CD4-positive, alpha-beta T cell treated with Interleukin-17A for 1 hour (primary cell): Measurements from ENCODE around the gene LPAR1.

ENCODE experiments used
- DNase-seq: peaks from one replicate; pipeline ENCODE4 v3.0.0-alpha.2; 2020

LPAR1 gene

DNA sequence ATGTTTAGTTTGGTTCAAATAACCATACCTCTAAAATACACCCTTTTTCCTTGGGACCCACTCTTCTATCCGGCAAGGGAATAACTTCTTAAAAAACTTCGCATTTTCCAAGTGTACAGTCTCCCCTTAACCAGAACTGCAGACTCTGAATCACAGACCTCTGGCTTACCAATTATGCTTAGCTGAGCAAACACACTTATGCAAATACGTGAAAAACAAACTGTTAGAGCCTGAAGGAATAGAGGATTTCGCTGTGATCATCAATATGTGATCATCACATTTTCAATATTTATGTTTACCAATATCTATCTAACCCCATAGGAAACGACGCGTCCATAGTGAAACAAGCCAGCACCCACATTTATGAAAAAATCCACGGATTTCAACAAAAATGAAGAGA lies 1.3 kb downstream of the LPAR1 start:
- no peak for DNase-seq

DNA sequence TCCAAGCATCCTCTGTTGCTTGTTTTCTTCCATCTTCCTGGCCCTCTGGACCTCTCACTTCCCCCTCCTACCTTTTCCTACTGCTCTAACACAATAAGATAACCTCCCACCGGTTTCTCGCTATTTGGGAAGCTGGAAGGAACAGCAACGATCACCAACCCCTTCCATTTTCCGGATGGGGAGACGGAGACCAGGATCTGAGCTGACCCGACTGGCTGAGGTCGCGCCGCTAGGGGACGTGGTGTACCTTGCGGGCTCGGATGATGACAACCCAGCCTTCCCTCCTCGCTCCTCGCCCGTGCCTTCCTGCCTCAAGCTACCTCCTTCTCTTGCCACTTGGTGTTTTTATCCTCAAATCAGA lies 1.9 kb downstream of the LPAR1 start:
- no peak for DNase-seq

DNA sequence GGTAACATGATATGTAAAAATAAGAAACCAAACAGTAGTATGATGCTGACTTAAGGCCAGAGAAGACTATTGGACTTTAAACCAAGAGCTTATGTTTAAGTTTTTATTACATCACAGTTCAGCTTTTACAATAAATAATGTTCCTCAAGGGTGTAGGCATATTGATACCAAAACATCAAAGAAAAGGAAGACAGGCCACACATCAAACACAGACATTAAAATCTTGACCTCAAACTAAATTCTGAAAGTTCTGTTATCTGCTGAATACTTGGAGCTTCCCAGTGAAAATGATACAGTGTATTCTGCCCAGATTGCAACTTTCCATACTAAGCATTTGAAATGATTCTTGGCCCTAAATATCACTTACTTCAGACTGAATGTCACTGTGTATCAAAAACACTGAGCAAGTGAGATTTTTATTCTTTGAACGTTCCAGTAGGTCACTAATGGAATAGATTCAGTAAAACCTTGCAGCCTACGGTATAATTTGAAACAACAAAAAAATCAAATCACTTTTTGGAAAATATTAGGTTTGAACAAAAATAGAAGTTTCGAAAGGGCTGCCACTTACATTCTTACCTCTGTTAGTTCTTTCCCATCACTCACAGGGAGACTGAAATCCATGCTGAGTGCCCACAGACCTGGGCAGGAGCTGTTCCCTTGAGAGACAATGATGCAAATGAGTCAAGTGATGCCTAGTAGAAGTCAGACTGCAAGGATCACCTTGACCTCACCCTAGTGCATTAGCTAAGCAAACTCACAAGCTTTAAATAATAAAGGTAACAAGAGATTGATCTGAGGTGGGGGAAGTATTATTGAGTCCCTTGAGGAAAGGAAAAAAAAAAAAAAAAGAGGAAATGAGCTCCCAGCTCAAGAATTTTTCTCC lies 2.5 kb downstream of the LPAR1 start:
- no peak for DNase-seq

DNA sequence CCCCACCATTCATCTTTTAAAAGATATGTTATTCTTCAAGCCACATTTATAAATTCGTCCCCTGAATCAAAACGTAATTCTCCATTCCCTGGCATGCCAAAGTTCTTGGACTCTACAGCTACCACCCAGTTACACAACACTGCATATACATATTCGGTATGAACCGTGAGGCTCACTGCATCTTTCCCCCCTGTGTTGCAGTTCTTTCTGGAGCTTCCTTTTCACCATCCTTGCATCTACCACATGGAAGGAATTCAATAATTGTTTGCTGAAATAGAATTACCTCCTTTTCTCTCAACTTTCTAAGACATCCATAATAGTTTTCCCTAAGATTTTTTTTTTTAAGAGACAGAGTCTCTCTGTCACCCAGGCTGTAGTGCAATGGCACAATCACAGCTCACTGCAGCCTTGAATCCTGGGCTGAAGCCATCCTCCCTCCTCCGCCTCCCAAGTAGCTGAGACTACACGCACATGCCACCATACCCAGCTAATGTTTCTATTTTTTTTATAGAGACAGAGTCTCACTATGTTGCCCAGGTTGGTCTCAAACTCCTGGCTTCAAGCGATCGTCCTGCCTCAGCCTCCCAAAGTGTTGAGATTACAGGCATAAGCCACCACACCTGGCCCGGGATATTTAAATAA lies 3.3 kb downstream of the LPAR1 start:
- no peak for DNase-seq

DNA sequence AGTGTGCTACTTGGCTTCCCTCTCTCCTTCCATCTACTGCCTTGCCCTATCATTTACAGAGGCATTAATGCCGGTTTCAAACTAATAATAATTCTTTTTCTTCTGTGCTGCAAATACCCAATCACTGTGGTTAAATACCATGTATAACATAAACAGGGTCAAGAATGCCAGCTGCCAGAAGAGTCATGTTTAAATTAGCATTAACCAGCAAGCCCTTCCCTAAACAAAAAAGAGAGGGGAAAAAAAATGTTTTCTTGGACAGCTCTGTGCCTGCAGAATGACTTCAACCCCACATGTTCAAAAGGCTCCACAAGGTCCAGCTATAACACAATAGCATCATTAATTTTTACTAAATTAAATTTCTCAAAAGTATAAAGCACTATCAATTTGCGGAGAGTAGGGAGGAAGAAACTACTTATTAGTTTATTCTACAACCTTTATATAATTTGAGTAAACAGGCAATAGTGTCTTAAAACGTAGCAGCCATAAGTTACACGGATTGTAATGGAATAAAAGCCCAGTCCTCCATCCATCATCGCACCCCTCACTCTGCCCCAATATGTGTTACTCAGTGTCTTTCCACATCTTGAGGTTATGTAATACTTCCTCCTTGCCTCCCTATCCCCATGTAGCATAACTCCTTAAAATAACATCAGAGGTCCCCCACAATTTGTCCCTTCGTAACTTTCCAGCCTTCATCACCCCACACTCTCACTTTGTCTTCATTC lies 3.9 kb downstream of the LPAR1 start:
- DNase-seq: no peak

DNA sequence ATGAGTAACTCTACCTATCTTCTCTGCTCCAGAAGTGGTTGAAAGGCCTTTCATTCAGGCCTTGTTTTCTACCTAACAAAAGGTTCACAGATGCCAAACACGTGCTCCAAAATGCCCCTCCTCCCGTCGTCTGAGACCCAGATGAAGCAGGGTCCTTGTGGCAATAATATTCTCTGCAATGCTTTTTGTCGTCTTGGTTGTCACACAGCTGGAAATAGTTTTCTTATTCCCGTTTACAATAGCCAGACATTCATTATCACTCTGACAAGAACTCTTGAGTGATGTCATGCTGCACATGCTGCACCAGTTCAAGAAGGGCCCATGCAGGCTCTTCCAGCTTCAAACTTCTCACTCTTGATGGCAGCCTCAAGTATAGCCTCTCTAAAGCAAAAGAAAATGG lies 7.8 kb downstream of the LPAR1 start:
- DNase-seq: no peak

DNA sequence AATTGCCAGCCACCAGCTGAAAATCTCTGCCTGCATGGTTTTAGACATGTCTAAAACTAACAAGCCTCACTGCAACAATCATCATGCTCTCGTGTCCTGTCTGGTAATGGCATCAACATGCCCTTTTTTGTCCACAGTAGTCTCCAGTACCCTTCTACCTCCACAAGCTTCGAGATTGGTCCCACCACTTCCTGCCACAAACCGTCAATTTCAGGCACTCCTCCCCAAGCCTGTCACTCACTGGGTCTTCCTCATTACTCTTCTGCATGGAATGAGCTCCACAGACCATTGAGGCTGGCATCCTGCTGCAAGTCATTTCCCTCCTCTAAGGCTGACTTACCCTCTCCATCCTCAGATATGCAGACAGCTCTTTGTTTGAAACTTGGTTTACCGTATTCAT lies 9.0 kb downstream of the LPAR1 start:
- DNase-seq: no peak

DNA sequence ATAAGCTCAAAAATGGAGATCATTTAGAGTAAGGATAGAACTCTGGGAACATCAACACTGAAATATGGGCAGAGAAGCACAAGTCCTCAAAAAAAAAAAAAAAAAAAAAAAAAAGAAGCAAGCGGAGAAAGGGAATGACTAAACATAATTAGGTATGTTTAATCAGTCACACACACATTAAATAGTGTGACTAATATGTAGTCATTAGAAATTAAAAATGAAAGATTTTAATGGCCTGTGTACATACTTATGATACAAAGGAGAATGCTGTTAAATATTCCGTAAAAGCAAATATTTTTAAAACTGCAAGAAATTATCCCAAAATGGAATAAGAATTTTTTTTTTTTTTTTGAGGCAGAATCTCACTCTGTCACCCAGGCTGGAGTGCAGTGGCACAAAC lies 10.5 kb downstream of the LPAR1 start:
- no peak for DNase-seq

DNA sequence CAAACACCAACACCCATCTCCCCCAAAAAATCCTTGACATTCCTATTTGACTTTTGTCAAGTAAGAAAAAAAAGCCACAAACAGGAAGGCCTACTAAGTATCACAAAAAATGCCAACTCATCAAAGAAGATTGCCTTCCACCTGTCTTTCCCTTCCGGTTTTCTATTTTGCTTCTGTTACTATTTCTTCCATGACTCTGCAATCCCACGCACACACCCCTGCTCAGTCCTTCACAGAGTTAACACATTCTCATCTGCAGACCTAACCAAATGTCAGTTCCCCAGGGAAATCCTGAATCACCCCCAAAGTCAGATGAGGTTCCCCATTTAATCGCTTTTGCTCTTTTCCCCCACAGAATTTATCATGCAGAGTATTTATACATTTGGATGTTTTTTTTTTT lies 15.1 kb downstream of the LPAR1 start:
- no peak for DNase-seq

DNA sequence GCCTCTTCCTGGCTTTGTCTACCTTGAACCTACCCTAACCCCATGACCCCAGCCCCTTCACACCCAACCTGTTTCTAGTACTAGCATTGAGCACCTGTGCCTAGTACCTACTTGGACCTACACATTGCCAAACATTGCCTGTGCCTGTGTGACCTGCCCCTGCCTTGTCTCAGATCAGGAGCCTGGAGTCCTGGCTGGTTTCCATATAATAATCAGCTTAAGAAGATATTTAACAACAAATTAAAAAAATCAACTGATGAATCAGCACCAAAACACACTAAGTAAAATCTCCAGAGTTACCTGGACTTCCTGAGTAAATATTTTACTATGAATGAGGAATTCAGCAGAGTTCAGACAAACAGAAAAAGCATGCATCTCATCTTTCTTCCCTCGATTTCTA lies 17.7 kb downstream of the LPAR1 start:
- no peak for DNase-seq

DNA sequence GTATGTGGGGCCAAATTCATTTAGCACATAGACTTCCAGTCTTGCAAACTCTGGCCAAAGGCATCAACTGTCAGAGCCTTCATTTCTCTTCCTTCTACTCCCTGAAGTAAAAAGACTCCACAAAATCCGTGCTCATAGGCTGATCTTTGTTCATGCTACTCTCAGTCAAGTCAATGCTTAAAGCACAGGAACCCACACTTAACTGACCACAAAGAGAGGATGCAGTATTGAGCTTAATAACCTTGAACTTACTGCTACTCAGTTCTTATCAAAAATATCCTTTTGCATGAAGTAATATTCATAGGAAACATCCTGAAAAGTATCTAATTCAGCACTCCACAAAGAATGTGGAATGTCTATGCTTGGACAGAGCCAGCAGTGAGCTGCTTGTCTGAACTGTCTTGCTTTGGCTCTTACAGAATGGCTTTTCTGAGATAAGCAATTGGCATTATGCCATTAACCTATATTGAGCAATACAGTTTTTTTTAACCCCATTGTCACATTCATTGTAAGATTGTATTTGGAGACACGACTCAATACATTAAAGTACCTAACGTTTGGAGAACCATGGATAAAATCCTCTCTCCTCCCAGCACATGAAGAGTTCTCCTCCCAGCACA lies 21.7 kb downstream of the LPAR1 start:
- no peak for DNase-seq

DNA sequence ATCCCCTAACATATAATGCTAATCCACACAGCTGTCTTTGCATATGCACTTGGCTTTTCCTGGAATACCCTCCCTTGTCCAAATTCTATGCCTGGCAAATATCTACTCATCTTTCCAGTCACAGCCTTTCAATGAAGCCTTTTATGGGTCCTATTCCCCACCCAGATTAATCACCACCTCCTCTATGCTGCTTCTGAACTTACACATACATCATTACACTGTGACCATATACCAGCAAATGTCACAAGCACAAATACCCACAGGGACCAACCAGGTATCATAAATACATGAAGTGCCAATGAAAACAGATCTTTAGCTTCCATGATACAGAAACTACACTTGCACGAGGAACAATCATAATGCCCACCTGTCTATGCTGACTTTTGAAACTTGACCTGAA lies 22.3 kb downstream of the LPAR1 start:
- DNase-seq: no peak

DNA sequence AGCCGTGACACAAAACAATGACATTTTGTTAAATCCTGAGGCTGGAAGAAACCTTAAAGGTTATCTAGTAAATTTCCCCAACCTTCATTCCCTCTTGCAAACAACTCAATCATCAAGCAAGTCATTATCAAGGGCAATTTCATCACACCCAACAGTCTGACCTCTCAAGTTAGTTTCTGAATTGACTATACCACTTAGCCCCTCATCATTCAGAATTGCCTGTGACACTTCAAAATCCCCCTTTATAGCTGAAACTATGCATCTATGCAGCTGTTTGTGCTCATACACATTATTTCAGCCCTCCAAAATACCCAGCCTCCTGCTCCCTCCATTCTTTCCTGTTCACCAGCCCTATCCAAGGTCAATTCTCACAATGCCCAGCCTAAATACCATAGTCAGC lies 24.6 kb downstream of the LPAR1 start:
- DNase-seq: no peak

DNA sequence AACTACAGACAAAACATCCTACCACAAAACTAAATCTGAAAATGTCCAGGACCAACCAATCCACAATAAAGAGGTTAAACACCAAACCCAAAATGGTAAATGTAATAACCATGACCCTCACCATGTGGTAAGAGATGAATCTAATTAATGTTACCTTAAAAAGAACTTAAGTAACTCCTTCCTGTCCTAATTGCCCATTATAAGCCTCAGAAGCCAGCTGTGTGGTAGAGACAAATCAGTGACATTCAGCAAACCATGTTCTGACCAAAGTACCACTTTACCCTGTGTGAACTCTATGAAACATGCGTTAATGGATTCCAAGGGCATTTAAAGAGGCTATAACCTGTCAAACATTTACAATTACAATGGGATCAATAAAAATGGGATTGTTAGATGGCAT lies 25.0 kb downstream of the LPAR1 start:
- DNase-seq: no peak

DNA sequence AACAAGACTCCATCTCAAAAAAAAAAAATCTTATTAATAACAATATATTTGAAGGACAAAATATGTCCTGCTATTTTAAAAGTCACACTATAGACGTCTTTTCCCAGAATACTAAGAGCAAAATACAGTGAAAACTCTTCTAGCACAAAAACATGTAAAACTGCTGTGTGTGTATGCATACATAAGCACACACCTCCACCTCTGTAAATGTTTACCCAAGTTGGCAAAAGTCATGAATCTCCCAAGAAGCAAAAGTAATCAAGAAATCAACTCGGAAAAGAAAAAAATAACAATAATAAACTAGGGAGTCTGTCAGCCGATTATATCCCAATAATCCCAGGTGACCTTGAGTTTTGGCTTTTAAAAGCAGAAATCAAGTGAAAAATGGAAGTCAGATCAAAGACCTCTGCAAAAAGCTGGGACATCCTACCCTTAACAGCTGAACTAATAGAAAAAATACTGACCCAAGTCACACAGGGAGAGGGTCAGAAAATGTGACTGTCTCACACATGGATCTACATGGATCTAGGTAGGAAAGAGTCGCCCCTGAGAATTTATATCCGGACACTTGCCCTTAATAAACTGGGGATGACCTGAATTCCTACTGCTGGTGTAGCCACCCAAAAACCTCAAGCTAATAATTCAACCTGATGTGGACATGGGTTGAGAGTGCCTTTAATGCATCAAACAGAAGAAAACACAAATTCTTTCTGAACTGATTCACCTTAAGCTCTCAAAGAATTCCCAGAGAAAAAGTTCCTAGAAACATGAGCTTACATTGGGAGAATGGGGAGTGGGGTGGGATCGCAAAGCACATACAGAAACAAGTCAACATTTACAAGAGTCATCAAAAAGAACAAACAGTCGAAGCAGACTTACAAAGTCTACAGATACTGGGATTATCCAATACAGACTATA lies 29.9 kb downstream of the LPAR1 start:
- DNase-seq: no peak

DNA sequence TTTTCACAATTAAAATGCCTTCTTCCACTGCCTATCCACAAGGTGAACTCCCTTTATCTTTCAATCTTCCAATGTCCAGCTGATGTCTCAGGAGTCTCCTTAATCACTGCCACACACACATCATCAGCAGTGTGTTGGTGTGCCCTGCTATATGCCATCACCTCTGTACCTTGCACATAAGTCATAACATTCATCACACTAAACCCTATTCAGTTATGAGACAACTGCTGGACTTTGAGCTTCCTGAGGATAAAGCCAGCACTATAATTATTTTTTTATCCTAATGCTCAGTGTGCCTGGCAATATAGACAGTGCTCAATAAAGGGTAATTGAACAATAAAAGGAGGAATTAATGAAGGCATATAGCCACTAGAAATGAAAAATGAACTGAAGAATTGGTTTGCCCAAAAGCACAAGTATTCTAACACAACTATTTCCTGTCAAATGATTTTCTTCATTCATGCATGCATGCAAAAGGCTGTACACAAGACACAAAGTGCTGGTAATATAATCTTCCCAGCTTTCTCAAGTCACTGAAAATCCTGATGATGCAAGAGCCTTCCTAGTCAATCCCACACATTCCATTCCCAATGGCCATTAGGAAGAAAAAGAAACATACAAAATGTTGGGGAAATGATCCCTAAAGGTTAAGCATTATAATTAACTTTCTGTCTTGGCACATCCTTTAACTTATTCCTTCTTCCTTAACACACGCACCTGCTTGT lies 32.4 kb downstream of the LPAR1 start:
- no peak for DNase-seq

DNA sequence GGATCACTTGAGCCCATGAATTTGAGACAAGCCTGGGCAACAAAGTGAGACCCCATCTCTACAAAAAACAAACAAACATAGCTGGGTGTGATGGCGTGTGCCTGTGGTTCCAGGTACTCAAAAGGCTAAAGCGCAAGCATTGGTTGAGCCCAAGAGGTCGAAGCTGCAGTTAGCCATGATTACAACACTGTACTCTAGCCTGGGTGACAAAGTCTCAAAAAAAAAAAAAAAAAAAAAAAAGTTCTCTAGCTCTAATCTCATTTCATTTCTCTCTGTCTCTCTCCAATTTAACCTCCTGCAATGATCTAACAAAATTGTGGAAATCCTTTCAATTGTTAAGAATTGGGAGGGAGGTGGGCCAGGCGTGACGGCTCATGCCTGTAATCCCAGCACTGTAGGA lies 33.3 kb downstream of the LPAR1 start:
- no peak for DNase-seq

DNA sequence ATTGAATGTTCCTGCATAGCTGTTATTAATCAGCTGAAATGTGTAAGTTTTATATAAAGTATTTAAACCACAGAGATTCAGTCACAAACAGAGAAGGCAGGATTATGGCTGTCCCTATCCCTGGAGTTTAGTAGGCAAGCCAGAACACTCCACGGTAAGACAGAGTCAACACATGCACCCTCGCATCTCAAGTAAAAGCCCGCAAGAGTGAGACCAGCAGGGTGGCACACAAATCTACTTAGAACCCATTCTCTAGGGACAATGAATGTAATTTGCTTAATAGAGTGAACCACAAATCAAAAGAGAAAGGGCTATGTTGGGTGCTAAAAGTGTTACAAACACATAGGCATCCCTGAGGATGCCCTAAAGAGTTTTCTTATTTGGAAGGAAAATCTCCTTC lies 35.1 kb downstream of the LPAR1 start:
- no peak for DNase-seq

DNA sequence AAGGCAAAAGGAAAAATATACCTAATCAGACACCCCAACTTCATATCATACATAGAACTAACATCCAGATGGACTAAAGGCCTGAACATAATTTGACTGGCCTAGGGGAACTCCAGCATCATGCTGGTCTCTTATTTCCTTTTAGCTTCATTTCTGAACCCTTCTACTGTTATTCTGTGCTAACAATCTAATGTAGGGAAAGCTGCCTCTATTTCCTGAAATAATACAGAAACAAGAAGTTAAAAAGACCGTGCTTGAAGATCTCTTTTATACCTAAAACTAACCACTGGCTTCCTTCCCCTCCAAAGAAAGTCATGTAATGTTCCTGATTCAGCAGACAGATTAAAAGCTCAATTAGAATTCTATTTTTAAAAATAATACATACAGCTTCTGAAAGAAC lies 36.7 kb downstream of the LPAR1 start:
- DNase-seq: no peak

DNA sequence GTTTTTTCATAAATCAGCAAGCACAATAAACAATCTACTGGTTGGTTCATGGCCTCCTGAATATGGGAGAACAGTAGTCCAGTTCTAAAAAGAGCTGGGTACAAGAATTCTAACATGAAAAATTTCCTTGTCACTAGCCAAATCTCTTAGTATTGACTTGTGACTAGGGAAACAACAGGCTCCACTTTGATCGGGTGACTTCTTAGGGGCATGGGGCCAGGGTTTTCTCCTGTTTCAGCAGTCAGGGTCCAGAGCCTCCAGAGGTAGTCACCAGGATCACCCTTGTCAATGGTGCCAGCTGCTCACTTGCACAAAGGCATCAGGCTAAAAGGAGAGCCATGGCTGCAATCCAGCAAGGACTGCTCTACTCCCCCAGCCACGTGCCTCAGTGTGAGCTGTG lies 38.1 kb downstream of the LPAR1 start:
- DNase-seq: no peak

DNA sequence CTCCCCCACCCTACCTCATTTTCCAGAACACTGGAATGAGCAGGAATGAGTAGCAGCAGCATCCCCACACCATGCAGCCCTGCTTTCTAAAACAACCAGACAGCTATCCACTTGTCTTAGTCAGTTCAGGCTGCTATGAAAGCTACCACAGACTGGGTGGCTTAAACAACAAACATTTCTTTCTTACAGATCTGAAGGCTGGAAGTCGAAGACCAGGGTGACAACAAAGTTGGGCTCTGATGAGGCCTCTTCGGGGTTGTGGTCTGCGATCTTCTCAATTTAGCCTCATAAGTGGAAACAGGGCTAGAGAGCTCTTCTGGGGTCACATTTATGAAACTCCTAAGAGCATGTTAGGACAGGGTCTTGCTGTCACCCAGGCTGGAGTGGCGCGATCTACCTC lies 38.9 kb downstream of the LPAR1 start:
- no peak for DNase-seq

DNA sequence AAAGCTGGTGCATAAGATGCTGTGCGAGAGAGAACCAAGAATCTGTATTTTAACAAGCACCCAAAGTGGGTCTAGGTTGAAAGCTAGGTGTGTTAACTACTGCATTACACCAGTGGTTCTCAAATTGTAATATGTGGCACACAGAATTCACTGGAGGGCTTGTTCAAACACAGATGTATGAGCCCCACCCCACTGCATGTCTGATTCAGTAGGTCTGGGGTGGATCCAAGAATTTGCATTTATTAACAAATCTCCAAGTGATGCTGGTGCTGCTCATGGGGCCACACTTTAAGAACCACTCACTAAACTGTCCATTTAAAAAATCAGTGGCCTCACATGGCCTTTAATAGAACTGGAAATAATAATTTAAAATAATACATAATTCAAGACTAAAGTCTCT lies 40.4 kb downstream of the LPAR1 start:
- no peak for DNase-seq
